ENCODE measurements around the gene IFT122.

Gene IFT122

GRCh38 chr3:129500334-129500658 lies 60.3 kb downstream of the IFT122 start:
- TF ChIP-seq EZH2 (IDR thresholded peaks at IDR 0.05; ENCODE audit: borderline replicate concordance, low read length) = no peak
- no peak for TF ChIP-seq CTCF (IDR thresholded peaks at IDR 0.05; ENCODE audit: low read length)
- H3K4me3 ChIP-seq (ENCODE audit: low read depth, low read length, poor library complexity, severe bottlenecking) = no peak overlapping the region
- H3K4me1 ChIP-seq (ENCODE audit: insufficient read depth, low read length, severe bottlenecking) = no peaks in the 10 kb centered on the region
- no peaks in the 10 kb centered on the region for H3K79me2 ChIP-seq (ENCODE audit: insufficient read depth, low read length)
- H3F3A ChIP-seq (ENCODE audit: insufficient read depth, low read length) = no peaks in the 10 kb centered on the region
- no peaks in the 10 kb centered on the region for H3K9me2 ChIP-seq (ENCODE audit: low read depth, low read length)
- no peaks in the 10 kb centered on the region for H3K27me3 ChIP-seq (ENCODE audit: insufficient read depth, low read length)
- no peak overlapping the region for H3K4me2 ChIP-seq (ENCODE audit: low read length)
- H2AFZ ChIP-seq (ENCODE audit: low read length) = no peak overlapping the region
- H4K20me1 ChIP-seq (ENCODE audit: insufficient read depth, low read length) = no peaks in the 10 kb centered on the region
- H3K27ac ChIP-seq (ENCODE audit: low read depth, low read length, poor library complexity, severe bottlenecking) = no peak overlapping the region
- H3K36me3 ChIP-seq (ENCODE audit: insufficient read depth, low read length) = peaks cover 4% of the 10 kb centered on the region; the same call in 1 of the 2 replicates
- H3K9me3 ChIP-seq (ENCODE audit: low read length) = no peaks in the 10 kb centered on the region
- no peak overlapping the region for H3K9ac ChIP-seq (ENCODE audit: low read length)

- H3K36me3 ChIP-seq (ENCODE audit: insufficient read depth, low read length) = peaks cover 4% of the 10 kb centered on the region; the same call in 1 of the 2 replicates
- no peak overlapping the region for H3K4me3 ChIP-seq (ENCODE audit: low read depth, low read length, poor library complexity, severe bottlenecking)
- no peak overlapping the region for H3K27ac ChIP-seq (ENCODE audit: low read depth, low read length, poor library complexity, severe bottlenecking)
- H2AFZ ChIP-seq (ENCODE audit: low read length) = no peak overlapping the region
- H3K9me2 ChIP-seq (ENCODE audit: low read depth, low read length) = no peaks in the 10 kb centered on the region
- H3K79me2 ChIP-seq (ENCODE audit: insufficient read depth, low read length) = no peaks in the 10 kb centered on the region
- H3K9me3 ChIP-seq (ENCODE audit: low read length) = no peaks in the 10 kb centered on the region
- no peaks in the 10 kb centered on the region for H3K4me1 ChIP-seq (ENCODE audit: insufficient read depth, low read length, severe bottlenecking)
- no peaks in the 10 kb centered on the region for H3K27me3 ChIP-seq (ENCODE audit: insufficient read depth, low read length)
- no peaks in the 10 kb centered on the region for H3F3A ChIP-seq (ENCODE audit: insufficient read depth, low read length)
- H3K9ac ChIP-seq (ENCODE audit: low read length) = no peak overlapping the region
- H4K20me1 ChIP-seq (ENCODE audit: insufficient read depth, low read length) = no peaks in the 10 kb centered on the region
- no peak for TF ChIP-seq EZH2 (IDR thresholded peaks at IDR 0.05; ENCODE audit: borderline replicate concordance, low read length)
- no peak for TF ChIP-seq CTCF (IDR thresholded peaks at IDR 0.05; ENCODE audit: low read length)
- H3K4me2 ChIP-seq (ENCODE audit: low read length) = no peak overlapping the region
Measured at GRCh38 chr3:129501630-129502029, 61.6 kb downstream of the IFT122 start.

- no peak overlapping the region for H3K27ac ChIP-seq (ENCODE audit: low read depth, low read length, poor library complexity, severe bottlenecking)
- H3K4me3 ChIP-seq (ENCODE audit: low read depth, low read length, poor library complexity, severe bottlenecking) = no peak overlapping the region
- no peaks in the 10 kb centered on the region for H3K27me3 ChIP-seq (ENCODE audit: insufficient read depth, low read length)
- no peak overlapping the region for H2AFZ ChIP-seq (ENCODE audit: low read length)
- no peak overlapping the region for H3K9ac ChIP-seq (ENCODE audit: low read length)
- H3K36me3 ChIP-seq (ENCODE audit: insufficient read depth, low read length) = peaks cover 4% of the 10 kb centered on the region; the same call in 1 of the 2 replicates
- H3F3A ChIP-seq (ENCODE audit: insufficient read depth, low read length) = no peaks in the 10 kb centered on the region
- TF ChIP-seq CTCF (IDR thresholded peaks at IDR 0.05; ENCODE audit: low read length) (no peak), EZH2 (IDR thresholded peaks at IDR 0.05; ENCODE audit: borderline replicate concordance, low read length) (no peak)
- no peaks in the 10 kb centered on the region for H3K4me1 ChIP-seq (ENCODE audit: insufficient read depth, low read length, severe bottlenecking)
- no peak overlapping the region for H3K4me2 ChIP-seq (ENCODE audit: low read length)
- H3K79me2 ChIP-seq (ENCODE audit: insufficient read depth, low read length) = no peaks in the 10 kb centered on the region
- H3K9me3 ChIP-seq (ENCODE audit: low read length) = no peaks in the 10 kb centered on the region
- no peaks in the 10 kb centered on the region for H4K20me1 ChIP-seq (ENCODE audit: insufficient read depth, low read length)
- no peaks in the 10 kb centered on the region for H3K9me2 ChIP-seq (ENCODE audit: low read depth, low read length)
Measured at GRCh38 chr3:129502641-129503408, 62.8 kb downstream of the IFT122 start.
